Fibroblast of lung (primary cell): ENCODE data around the gene LPXN. TPM values are rescaled to one million over a fixed set of nuclear protein-coding genes. Genes with fewer than 3 reads are reported as not detected.

Experiments used
- DNase-seq, 2 donors: peaks; one replicate each; pipeline versions ENCODE4 v3.0.0 to v3.0.0-alpha.2; 2010; ENCODE audit warnings: low read depth in 2 of 2
- H2AFZ ChIP-seq: 2 replicates; pipeline ENCODE4 v1.5.1; 2012; ENCODE audit warnings: low read length, control low read depth, inconsistent platforms
- H3K27ac ChIP-seq: 2 replicates; pipeline ENCODE4 v1.5.1; 2011; ENCODE audit warnings: low read length, control low read depth; ENCODE audit not compliant: insufficient read depth
- H3K27me3 ChIP-seq: 2 replicates; pipeline ENCODE4 v1.5.1; 2011; ENCODE audit warnings: mild to moderate bottlenecking, low read length; ENCODE audit not compliant: control insufficient read depth, insufficient read depth
- H3K36me3 ChIP-seq: 2 replicates; pipeline ENCODE4 v1.5.1; 2011; ENCODE audit warnings: low read length; ENCODE audit not compliant: control insufficient read depth, insufficient read depth
- H3K4me1 ChIP-seq: 2 replicates; pipeline ENCODE4 v1.5.1; 2011; ENCODE audit warnings: low read length; ENCODE audit not compliant: control insufficient read depth, insufficient read depth; ENCODE audit errors: extremely low read depth
- H3K4me2 ChIP-seq: 2 replicates; pipeline ENCODE4 v1.5.1; 2011; ENCODE audit warnings: low read length, control low read depth; ENCODE audit not compliant: insufficient read depth; ENCODE audit errors: extremely low read depth
- H3K4me3 ChIP-seq, 4 experiments: fragments of 200-600 bp in 1 of 4; sonication (generic) in 1 of 4; replicated peaks in 1 of 4; 2 replicates each; pipeline ENCODE4 v1.5.1; 2011 to 2016; ENCODE audit warnings: low read length in 4 of 4, low read depth in 3 of 4, mild to moderate bottlenecking in 3 of 4, control low read depth in 2 of 4, inconsistent platforms in 1 of 4, mixed read lengths in 1 of 4; ENCODE audit not compliant: insufficient read depth in 1 of 4; ENCODE audit errors: control extremely low read depth in 1 of 4
- H3K79me2 ChIP-seq: 2 replicates; pipeline ENCODE4 v1.5.1; 2012; ENCODE audit warnings: mild to moderate bottlenecking, low read length, inconsistent platforms; ENCODE audit not compliant: control insufficient read depth, insufficient read depth
- H3K9ac ChIP-seq: 2 replicates; pipeline ENCODE4 v1.5.1; 2011; ENCODE audit warnings: mild to moderate bottlenecking, low read length, control low read depth; ENCODE audit not compliant: insufficient read depth
- H3K9me3 ChIP-seq: 2 replicates; pipeline ENCODE4 v1.5.1; 2012; ENCODE audit warnings: low read depth, low read length; ENCODE audit not compliant: control insufficient read depth, insufficient read depth
- H4K20me1 ChIP-seq: 2 replicates; pipeline ENCODE4 v1.5.1; 2011; ENCODE audit warnings: low read length; ENCODE audit not compliant: control insufficient read depth, insufficient read depth; ENCODE audit errors: extremely low read depth
- EZH2 ChIP-seq: IDR thresholded peaks from 2 replicates; pipeline ENCODE4 v1.5.1; 2012; ENCODE audit warnings: low read length, control low read depth, mild to moderate bottlenecking; ENCODE audit errors: missing control alignments
- polyA plus RNA-seq, 2 donors: library from polyadenylated mRNA; depleted of rRNA in 1 of 2; stranded (reverse) in 1 of 2; unstranded in 1 of 2; fragments of >200 nt; gene quantifications; 2 replicates each; pipeline ENCODE4 v1.2.1, GENCODE V29; 2011 to 2012; ENCODE audit warnings: missing spikeins in 1 of 2
- total RNA-seq: library from RNA; depleted of rRNA; stranded (reverse); fragments of >200 nt; gene quantifications from 2 replicates; pipeline ENCODE4 v1.2.1, GENCODE V29; 2014
- TF ChIP-seq, protein P1 (sequence below), 2 donors: IDR thresholded peaks in 1 of 2; conservative IDR thresholded peaks in 1 of 2; 1 replicate in 1 of 2; 2 replicates in 1 of 2; pipeline ENCODE4 v1.5.1; 2011 to 2012; ENCODE audit warnings: low read length in 2 of 2, control low read depth in 1 of 2, inconsistent platforms in 1 of 2, low read depth in 1 of 2, mild to moderate bottlenecking in 1 of 2

Gene LPXN
- total and polyA plus RNA-seq, 2 donors (not counting 1 experiment from before 2014, with no cell fraction given), result 8.6 to 9.2 TPM

- DNase-seq, result peak in 1 of 2 donors; percentile 16
- Histone ChIP-seq H3K9ac (no peak overlapping the region), H3K9me3 (no peaks in the 10 kb centered on the region), H3K27ac (no peak overlapping the region), H2AFZ (no peak overlapping the region), H3K79me2 (no peaks in the 10 kb centered on the region), H3K36me3 (no peaks in the 10 kb centered on the region), H3K4me3 (no peak overlapping the region), H3K27me3 (no peaks in the 10 kb centered on the region), H3K4me2 (no peak overlapping the region), H3K4me1 (peaks cover 9% of the 10 kb centered on the region), H4K20me1 (no peaks in the 10 kb centered on the region)
- no peak for TF ChIP-seq EZH2
- TF ChIP-seq, protein P1, sequence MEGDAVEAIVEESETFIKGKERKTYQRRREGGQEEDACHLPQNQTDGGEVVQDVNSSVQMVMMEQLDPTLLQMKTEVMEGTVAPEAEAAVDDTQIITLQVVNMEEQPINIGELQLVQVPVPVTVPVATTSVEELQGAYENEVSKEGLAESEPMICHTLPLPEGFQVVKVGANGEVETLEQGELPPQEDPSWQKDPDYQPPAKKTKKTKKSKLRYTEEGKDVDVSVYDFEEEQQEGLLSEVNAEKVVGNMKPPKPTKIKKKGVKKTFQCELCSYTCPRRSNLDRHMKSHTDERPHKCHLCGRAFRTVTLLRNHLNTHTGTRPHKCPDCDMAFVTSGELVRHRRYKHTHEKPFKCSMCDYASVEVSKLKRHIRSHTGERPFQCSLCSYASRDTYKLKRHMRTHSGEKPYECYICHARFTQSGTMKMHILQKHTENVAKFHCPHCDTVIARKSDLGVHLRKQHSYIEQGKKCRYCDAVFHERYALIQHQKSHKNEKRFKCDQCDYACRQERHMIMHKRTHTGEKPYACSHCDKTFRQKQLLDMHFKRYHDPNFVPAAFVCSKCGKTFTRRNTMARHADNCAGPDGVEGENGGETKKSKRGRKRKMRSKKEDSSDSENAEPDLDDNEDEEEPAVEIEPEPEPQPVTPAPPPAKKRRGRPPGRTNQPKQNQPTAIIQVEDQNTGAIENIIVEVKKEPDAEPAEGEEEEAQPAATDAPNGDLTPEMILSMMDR (conservative IDR thresholded peaks at IDR 0.05 in 1 of 2, IDR thresholded peaks at IDR 0.05 in 1 of 2; ENCODE audit: low read depth in 1 of 2, low read length in 2 of 2), result no peak
Measured at GRCh38 chr11:58498464-58498863, 77.2 kb downstream of the LPXN start.

GRCh38 chr11:58497951-58498350 lies 77.7 kb downstream of the LPXN start:
- Histone ChIP-seq H3K4me2 (no peak overlapping the region), H3K9ac (no peak overlapping the region), H4K20me1 (no peaks in the 10 kb centered on the region), H3K4me3 (no peak overlapping the region), H3K9me3 (no peaks in the 10 kb centered on the region), H3K79me2 (no peaks in the 10 kb centered on the region), H3K36me3 (no peaks in the 10 kb centered on the region), H2AFZ (no peak overlapping the region), H3K27ac (no peak overlapping the region), H3K4me1 (peaks cover 9% of the 10 kb centered on the region), H3K27me3 (no peaks in the 10 kb centered on the region)
- TF ChIP-seq, protein P1 (conservative IDR thresholded peaks at IDR 0.05 in 1 of 2, IDR thresholded peaks at IDR 0.05 in 1 of 2; ENCODE audit: low read depth in 1 of 2, low read length in 2 of 2), result no peak
- TF ChIP-seq EZH2, result no peak
- no peak for DNase-seq

GRCh38 chr11:58495906-58496305 lies 79.8 kb downstream of the LPXN start:
- no peak for DNase-seq

More at GRCh38 chr11:58495906-58496305, 79.8 kb downstream of the LPXN start:
- TF ChIP-seq EZH2, result no peak
- TF ChIP-seq, protein P1 (conservative IDR thresholded peaks at IDR 0.05 in 1 of 2, IDR thresholded peaks at IDR 0.05 in 1 of 2; ENCODE audit: low read depth in 1 of 2, low read length in 2 of 2), result no peak
- Histone ChIP-seq H2AFZ (no peak overlapping the region), H3K27me3 (no peaks in the 10 kb centered on the region), H3K9me3 (no peaks in the 10 kb centered on the region), H3K4me1 (peaks cover 9% of the 10 kb centered on the region), H4K20me1 (no peaks in the 10 kb centered on the region), H3K9ac (no peak overlapping the region), H3K27ac (no peak overlapping the region), H3K36me3 (no peaks in the 10 kb centered on the region), H3K4me2 (no peak overlapping the region), H3K79me2 (no peaks in the 10 kb centered on the region), H3K4me3 (no peak overlapping the region)
